IPS-18c (cell line): ENCODE results near the gene RIPOR2.
"Not testable (repeated sequence)": the region's sequence is repeated elsewhere in the genome, so short reads cannot be mapped to it uniquely, and the experiment has no call there.

Experiments
- H3K4me3 ChIP-seq: 2 replicates; pipeline ENCODE4 v1.7.0; 2013; ENCODE audit warnings: low read depth, mild to moderate bottlenecking, low read length, moderate library complexity; ENCODE audit not compliant: insufficient read depth
- H3K9me3 ChIP-seq: one replicate; pipeline ENCODE4 v1.6.1; 2013; ENCODE audit warnings: mild to moderate bottlenecking, low read length, moderate library complexity; ENCODE audit not compliant: control insufficient read depth, insufficient read depth

Gene RIPOR2

GRCh38 chr6:24778121-24778520 is 157.6 kb downstream of the RIPOR2 start:
- Histone ChIP-seq H3K9me3 (no peaks in the 10 kb centered on the region), H3K4me3 (no peak overlapping the region)

DNA sequence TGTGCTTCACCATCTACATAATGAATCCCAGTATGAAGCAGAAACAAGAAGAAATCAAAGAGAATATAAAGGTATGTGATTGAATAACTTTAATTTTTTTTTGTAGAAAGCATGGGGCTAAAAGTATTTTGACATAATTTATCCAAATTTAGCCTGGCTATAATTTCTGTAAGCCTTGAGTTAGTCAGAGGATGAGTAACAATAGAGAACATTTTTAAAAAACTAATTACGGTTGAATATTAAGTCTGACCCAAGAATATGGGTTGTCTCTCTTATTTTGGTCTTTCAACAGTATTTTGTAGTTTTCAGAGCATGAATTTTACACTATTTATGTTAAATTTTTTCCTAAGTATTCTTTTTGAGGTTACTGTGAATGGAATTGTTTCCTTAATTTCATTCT is 158.5 kb downstream of the RIPOR2 start:
- Histone ChIP-seq H3K9me3 (no peaks in the 10 kb centered on the region), H3K4me3 (no peak overlapping the region)

GRCh38 chr6:24775520-24776058 is 160.2 kb downstream of the RIPOR2 start:
- Histone ChIP-seq H3K4me3 (peak overlapping the region; percentile 100), H3K9me3 (no peaks in the 10 kb centered on the region)

DNA sequence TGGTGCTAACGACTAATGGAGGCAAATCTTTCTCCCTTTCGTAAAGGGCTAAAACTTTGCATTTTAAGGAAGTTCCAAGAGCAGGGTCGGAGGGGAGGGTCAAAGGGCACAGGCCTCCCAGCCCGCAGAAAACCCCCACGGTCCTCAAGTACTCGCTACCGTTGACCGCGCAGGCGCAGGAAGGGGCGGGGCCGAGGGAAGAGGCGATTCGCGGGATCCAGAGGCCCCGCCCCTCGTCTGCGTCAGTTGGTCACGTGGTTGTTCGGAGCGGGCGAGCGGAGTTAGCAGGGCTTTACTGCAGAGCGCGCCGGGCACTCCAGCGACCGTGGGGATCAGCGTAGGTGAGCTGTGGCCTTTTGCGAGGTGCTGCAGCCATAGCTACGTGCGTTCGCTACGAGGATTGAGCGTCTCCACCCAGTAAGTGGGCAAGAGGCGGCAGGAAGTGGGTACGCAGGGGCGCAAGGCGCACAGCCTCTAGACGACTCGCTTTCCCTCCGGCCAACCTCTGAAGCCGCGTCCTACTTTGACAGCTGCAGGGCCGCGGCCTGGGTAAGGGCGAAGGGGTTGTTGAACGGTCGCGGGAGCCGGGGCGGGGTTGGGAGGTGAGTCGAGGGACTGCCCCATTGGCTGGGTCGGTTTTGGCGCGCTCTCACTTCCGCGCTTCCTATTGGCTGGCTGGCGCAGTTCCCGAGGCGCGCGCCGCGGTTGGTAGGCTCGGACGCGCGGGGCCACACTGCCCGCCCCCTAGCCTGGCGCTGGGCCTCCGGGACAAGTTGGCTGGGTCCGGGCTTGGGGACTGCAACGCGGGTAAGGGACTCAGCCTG is 160.9 kb downstream of the RIPOR2 start, which contains the start of gene GMNN:
Gene GMNN, plus strand, starts transcription at position 242 of the 824 bp plus-strand sequence. CDS start 2,310 bp downstream, outside the sequence.
- H3K4me3 ChIP-seq: peak within 1 kb of the TSS; percentile 100

GRCh38 chr6:24768361-24768760 is 167.4 kb downstream of the RIPOR2 start:
- no peak overlapping the region for H3K4me3 ChIP-seq
- no peaks in the 10 kb centered on the region for H3K9me3 ChIP-seq

More for the DNA sequence above, 160.9 kb downstream of the RIPOR2 start, which contains the start of gene GMNN:
- no peaks in the 10 kb centered on the region for H3K9me3 ChIP-seq

- no peaks in the 10 kb centered on the region for H3K9me3 ChIP-seq
Measured at GRCh38 chr6:24766680-24767462, 168.9 kb downstream of the RIPOR2 start.

GRCh38 chr6:24765968-24766367 is 169.8 kb downstream of the RIPOR2 start:
- H3K4me3 ChIP-seq, H3K9me3 ChIP-seq: not testable (repeated sequence)

More at GRCh38 chr6:24766680-24767462, 168.9 kb downstream of the RIPOR2 start:
- no peak overlapping the region for H3K4me3 ChIP-seq

DNA sequence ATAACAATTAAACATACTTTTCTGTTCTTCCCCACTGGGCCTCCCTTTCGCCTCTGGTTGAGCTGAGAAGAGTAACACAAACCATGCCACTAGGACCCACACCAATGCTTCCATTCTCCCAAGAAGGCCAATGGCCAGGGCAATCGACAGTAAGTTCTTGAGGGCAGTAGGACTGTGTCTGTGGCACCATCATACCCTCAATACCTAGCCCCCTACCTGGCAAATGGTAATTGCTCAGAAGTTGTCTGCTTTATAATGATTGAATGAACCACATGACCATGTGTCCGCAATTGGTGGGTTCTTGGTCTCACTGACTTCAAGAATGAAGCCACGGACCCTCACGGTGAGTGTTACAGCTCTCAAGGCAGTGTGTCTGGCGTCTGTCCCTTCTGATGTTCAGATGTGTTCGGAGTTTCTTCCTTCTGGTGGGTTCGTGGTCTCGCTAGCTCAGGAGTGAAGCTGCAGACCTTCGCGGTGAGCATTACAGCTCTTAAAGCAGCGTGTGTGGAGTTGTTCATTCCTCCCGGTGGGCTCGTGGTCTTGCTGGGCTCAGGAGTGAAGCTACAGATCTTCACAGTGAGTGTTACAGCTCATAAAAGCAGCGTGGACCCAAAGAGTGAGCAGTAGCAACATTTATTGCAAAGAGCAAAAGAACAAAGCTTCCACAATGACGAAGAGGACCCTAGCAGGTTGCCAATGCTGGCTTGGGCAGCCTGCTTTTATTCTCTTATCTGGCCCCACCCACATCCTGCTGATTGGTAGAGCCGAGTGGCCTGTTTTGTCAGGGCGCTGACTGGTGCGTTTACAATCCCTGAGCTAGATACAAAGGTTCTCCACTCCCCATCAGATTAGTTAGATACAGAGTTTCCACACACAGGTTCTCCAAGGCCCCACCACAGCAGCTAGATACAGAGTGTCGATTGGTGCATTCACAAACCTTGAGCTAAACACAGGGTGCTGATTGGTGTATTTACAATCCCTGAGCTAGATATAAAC is 170.6 kb downstream of the RIPOR2 start:
- not testable (repeated sequence) for H3K4me3 ChIP-seq, H3K9me3 ChIP-seq

GRCh38 chr6:24763578-24763977 is 172.2 kb downstream of the RIPOR2 start:
- no peak overlapping the region for H3K4me3 ChIP-seq

DNA sequence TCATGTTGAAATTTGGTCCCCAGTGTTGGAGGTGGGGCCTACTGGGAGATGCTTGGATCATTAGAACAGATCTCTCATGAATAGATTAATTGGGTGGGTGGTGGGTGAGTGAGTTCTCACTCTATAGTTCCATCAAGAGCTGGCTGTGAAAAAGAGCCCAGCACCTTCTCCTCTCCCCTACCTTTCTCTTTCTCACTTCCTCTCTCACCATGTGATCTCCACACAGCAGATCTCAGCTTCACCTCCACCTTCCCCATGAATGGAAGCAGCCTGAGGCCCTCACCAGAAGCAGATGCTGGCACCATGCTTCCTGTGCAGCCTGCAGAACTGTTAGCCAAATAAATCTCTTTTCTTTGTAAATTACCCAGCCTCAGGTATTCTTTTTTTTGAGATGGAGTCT is 173.9 kb downstream of the RIPOR2 start:
- Histone ChIP-seq H3K9me3 (peaks cover 3% of the 10 kb centered on the region), H3K4me3 (no peak overlapping the region)

More at GRCh38 chr6:24763578-24763977, 172.2 kb downstream of the RIPOR2 start:
- peaks cover 3% of the 10 kb centered on the region for H3K9me3 ChIP-seq

- H3K9me3 ChIP-seq: peaks cover 3% of the 10 kb centered on the region
- H3K4me3 ChIP-seq: no peak overlapping the region
Measured at GRCh38 chr6:24761193-24761835, 174.4 kb downstream of the RIPOR2 start.

DNA sequence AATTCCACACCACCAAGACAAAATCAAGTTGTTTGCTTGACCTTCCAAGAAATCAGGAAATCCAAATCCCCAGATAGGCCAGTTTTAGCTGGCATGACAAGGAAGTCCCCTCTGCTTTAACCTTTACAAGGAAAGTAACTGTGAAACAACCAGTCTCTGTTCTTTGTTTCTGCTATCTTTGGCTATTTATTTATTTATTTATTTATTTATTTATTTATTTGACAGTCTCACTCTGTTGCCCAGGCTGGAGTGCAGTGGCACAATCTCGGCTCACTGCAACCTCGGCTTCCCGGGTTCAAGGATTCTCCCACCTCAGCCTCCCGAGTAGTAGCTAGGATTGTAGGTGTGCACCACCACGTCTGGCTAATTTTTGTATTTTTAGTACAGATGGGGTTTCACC is 175.6 kb downstream of the RIPOR2 start:
- H3K9me3 ChIP-seq: peaks cover 3% of the 10 kb centered on the region

DNA sequence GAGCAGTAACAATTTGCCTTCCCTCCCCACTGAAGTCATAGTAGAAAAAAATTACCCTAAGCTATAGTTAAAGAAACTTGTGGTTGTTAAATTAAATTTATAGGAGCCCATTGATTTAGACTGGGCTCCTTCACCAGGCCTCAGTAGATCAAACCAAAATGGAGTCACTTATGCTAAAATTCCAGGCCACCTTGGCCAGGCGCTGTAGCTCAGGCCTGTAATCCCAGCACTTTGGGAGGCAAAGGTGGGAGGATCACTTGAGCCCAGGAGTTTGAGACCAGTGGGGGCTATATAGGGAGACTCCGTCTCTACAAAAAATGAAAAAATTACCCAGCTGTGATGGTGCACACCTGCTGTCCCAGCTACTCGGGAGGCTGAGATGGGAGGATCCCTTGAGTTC is 176.0 kb downstream of the RIPOR2 start:
- Histone ChIP-seq H3K4me3 (no peak overlapping the region), H3K9me3 (peaks cover 3% of the 10 kb centered on the region)

More for the DNA sequence above, 175.6 kb downstream of the RIPOR2 start:
- no peak overlapping the region for H3K4me3 ChIP-seq

DNA sequence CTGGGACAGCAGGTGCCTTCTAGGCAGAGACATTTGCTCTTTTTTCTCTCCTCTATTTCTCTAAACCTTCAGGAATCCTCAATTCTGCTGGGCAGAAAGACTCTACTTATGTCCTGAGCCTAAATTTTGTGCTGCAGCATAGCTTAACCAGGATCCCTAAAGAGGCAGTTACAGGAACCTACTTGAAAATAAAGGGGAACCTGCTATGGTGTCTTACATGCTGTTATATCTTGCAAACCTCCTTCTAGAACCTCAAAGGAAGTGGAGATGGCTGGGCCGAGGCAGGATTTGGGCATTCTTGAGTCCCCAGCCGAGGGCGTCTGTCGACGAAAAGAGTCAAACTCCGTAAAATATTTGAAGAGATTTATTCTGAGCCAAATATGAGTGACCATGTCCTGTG is 178.1 kb downstream of the RIPOR2 start:
- Histone ChIP-seq H3K9me3 (peaks cover 3% of the 10 kb centered on the region), H3K4me3 (no peak overlapping the region)

GRCh38 chr6:24755279-24755678 is 180.5 kb downstream of the RIPOR2 start:
- no peaks in the 10 kb centered on the region for H3K9me3 ChIP-seq
- no peak overlapping the region for H3K4me3 ChIP-seq

DNA sequence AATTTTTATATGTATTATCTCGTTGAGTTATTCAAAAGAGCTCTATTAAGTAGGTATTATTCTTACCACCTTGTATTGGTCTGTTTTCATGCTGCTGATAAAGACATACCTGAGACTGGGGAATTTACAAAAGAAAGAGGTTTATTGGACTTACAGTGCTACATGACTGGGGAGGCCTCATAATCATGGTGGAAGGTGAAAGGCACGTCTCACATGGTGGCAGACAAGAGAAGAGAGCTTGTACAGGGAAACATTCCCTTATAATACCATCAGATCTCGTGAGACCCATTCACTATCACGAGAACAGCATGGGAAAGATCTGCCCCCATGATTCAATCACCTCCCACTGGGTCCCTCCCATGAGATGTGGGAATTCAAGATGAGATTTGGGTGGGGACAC is 181.4 kb downstream of the RIPOR2 start:
- not testable (repeated sequence) for H3K9me3 ChIP-seq, H3K4me3 ChIP-seq
